Measurements from ENCODE around the gene TRAPPC6A. TPM values are rescaled to one million over a fixed set of nuclear protein-coding genes. Genes with fewer than 3 reads are reported as not detected.

TRAPPC6A gene
- total RNA-seq, 1 experiment from 2014 or later, result 59.7 TPM

DNA sequence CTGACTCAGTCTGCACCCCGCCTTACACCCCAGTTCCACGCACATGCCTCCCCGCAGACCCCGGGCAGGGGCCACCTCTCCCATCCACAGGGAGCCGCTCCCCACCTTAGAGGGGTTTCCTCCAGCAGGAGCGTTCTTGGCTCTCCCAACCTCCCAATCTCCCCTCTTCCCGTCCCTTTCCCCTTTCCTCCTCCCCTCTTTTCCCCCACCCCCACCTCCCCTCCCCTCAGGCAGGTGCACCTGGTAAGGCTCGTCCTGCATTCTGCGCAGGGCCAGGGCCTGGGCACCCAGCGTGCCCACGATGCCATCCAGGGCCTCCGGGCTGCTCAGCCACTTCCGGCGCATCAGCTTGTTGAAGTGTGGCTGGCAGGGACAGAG, 39.9 kb upstream of the TRAPPC6A start:
- peak; percentile 23; the same call in 1 of the 2 replicates for ATAC-seq
- ChIA-PET POLR2A (no interaction called here), CTCF (interaction anchor here (0.7 to 1.4 kb wide), 6 partner anchors 13 to 267 kb away, joined by 3 to 5 read pairs (median 3); partner anchors contain the start of gene BLOC1S3)
- Mint-ChIP-seq H3K27me3 (ENCODE audit: low read depth) (peaks cover 75% of the 10 kb centered on the region), H3K9me3 (no peaks in the 10 kb centered on the region), H3K36me3 (no peaks in the 10 kb centered on the region), H3K4me1 (peaks cover 17% of the 10 kb centered on the region), H3K27ac (no peak overlapping the region), H3K4me3 (peak overlapping the region; percentile 68)
- no peak for DNase-seq (ENCODE audit: low spot score)
- TF ChIP-seq ZNF219 (CRISPR knock-in tag; IDR thresholded peaks at IDR 0.05; ENCODE audit: borderline replicate concordance) (no peak), ZNF396 (CRISPR knock-in tag; IDR thresholded peaks at IDR 0.05; ENCODE audit: borderline replicate concordance) (no peak), HMGA2 (CRISPR knock-in tag; IDR thresholded peaks at IDR 0.05) (no peak), ZNF671 (CRISPR knock-in tag; IDR thresholded peaks at IDR 0.05) (no peak), TCF7 (CRISPR knock-in tag; IDR thresholded peaks at IDR 0.05; ENCODE audit: low read depth) (no peak), ZNF416 (CRISPR knock-in tag; IDR thresholded peaks at IDR 0.05) (no peak), ZNF121 (CRISPR knock-in tag; IDR thresholded peaks at IDR 0.05) (no peak), MXD4 (CRISPR knock-in tag; IDR thresholded peaks at IDR 0.05; ENCODE audit: borderline replicate concordance) (no peak), NR3C1 (CRISPR knock-in tag; conservative IDR thresholded peaks at IDR 0.05; ENCODE audit: low read depth) (no peak), ZNF232 (CRISPR knock-in tag; IDR thresholded peaks at IDR 0.05) (no peak)
- TF ChIP-seq, protein P1, sequence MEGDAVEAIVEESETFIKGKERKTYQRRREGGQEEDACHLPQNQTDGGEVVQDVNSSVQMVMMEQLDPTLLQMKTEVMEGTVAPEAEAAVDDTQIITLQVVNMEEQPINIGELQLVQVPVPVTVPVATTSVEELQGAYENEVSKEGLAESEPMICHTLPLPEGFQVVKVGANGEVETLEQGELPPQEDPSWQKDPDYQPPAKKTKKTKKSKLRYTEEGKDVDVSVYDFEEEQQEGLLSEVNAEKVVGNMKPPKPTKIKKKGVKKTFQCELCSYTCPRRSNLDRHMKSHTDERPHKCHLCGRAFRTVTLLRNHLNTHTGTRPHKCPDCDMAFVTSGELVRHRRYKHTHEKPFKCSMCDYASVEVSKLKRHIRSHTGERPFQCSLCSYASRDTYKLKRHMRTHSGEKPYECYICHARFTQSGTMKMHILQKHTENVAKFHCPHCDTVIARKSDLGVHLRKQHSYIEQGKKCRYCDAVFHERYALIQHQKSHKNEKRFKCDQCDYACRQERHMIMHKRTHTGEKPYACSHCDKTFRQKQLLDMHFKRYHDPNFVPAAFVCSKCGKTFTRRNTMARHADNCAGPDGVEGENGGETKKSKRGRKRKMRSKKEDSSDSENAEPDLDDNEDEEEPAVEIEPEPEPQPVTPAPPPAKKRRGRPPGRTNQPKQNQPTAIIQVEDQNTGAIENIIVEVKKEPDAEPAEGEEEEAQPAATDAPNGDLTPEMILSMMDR (IDR thresholded peaks at IDR 0.05), result no peak
- TF ChIP-seq, protein P2, sequence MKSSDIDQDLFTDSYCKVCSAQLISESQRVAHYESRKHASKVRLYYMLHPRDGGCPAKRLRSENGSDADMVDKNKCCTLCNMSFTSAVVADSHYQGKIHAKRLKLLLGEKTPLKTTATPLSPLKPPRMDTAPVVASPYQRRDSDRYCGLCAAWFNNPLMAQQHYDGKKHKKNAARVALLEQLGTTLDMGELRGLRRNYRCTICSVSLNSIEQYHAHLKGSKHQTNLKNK (CRISPR knock-in tag; IDR thresholded peaks at IDR 0.05), result no peak
- TF ChIP-seq, protein P3, sequence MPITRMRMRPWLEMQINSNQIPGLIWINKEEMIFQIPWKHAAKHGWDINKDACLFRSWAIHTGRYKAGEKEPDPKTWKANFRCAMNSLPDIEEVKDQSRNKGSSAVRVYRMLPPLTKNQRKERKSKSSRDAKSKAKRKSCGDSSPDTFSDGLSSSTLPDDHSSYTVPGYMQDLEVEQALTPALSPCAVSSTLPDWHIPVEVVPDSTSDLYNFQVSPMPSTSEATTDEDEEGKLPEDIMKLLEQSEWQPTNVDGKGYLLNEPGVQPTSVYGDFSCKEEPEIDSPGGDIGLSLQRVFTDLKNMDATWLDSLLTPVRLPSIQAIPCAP (CRISPR knock-in tag; IDR thresholded peaks at IDR 0.05), result no peak
- TF ChIP-seq, protein P4, sequence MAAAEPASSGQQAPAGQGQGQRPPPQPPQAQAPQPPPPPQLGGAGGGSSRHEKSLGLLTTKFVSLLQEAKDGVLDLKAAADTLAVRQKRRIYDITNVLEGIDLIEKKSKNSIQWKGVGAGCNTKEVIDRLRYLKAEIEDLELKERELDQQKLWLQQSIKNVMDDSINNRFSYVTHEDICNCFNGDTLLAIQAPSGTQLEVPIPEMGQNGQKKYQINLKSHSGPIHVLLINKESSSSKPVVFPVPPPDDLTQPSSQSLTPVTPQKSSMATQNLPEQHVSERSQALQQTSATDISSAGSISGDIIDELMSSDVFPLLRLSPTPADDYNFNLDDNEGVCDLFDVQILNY (CRISPR knock-in tag; IDR thresholded peaks at IDR 0.05), result no peak
- TF ChIP-seq, protein P5, sequence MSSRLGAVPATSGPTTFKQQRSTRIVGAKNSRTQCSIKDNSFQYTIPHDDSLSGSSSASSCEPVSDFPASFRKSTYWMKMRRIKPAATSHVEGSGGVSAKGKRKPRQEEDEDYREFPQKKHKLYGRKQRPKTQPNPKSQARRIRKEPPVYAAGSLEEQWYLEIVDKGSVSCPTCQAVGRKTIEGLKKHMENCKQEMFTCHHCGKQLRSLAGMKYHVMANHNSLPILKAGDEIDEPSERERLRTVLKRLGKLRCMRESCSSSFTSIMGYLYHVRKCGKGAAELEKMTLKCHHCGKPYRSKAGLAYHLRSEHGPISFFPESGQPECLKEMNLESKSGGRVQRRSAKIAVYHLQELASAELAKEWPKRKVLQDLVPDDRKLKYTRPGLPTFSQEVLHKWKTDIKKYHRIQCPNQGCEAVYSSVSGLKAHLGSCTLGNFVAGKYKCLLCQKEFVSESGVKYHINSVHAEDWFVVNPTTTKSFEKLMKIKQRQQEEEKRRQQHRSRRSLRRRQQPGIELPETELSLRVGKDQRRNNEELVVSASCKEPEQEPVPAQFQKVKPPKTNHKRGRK (CRISPR knock-in tag; IDR thresholded peaks at IDR 0.05; ENCODE audit: borderline replicate concordance), result no peak
- TF ChIP-seq, protein P6, sequence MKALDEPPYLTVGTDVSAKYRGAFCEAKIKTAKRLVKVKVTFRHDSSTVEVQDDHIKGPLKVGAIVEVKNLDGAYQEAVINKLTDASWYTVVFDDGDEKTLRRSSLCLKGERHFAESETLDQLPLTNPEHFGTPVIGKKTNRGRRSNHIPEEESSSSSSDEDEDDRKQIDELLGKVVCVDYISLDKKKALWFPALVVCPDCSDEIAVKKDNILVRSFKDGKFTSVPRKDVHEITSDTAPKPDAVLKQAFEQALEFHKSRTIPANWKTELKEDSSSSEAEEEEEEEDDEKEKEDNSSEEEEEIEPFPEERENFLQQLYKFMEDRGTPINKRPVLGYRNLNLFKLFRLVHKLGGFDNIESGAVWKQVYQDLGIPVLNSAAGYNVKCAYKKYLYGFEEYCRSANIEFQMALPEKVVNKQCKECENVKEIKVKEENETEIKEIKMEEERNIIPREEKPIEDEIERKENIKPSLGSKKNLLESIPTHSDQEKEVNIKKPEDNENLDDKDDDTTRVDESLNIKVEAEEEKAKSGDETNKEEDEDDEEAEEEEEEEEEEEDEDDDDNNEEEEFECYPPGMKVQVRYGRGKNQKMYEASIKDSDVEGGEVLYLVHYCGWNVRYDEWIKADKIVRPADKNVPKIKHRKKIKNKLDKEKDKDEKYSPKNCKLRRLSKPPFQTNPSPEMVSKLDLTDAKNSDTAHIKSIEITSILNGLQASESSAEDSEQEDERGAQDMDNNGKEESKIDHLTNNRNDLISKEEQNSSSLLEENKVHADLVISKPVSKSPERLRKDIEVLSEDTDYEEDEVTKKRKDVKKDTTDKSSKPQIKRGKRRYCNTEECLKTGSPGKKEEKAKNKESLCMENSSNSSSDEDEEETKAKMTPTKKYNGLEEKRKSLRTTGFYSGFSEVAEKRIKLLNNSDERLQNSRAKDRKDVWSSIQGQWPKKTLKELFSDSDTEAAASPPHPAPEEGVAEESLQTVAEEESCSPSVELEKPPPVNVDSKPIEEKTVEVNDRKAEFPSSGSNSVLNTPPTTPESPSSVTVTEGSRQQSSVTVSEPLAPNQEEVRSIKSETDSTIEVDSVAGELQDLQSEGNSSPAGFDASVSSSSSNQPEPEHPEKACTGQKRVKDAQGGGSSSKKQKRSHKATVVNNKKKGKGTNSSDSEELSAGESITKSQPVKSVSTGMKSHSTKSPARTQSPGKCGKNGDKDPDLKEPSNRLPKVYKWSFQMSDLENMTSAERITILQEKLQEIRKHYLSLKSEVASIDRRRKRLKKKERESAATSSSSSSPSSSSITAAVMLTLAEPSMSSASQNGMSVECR (CRISPR knock-in tag; IDR thresholded peaks at IDR 0.05; ENCODE audit: borderline replicate concordance), result no peak
